GM12891 (cell line): ENCODE measurements around the gene SERINC2.

Experiments
- POLR2A ChIP-seq: IDR thresholded peaks from 2 replicates; pipeline ENCODE4 v1.6.1; 2011; ENCODE audit warnings: low read depth, low read length, control low read depth
- POLR2AphosphoS5 ChIP-seq: IDR thresholded peaks from 2 replicates; pipeline ENCODE4 v1.6.1; 2011; ENCODE audit warnings: low read depth, low read length, control low read depth
- SPI1 ChIP-seq: IDR thresholded peaks from 2 replicates; pipeline ENCODE4 v1.6.1; 2011; ENCODE audit warnings: low read depth, low read length, control low read depth

DNA sequence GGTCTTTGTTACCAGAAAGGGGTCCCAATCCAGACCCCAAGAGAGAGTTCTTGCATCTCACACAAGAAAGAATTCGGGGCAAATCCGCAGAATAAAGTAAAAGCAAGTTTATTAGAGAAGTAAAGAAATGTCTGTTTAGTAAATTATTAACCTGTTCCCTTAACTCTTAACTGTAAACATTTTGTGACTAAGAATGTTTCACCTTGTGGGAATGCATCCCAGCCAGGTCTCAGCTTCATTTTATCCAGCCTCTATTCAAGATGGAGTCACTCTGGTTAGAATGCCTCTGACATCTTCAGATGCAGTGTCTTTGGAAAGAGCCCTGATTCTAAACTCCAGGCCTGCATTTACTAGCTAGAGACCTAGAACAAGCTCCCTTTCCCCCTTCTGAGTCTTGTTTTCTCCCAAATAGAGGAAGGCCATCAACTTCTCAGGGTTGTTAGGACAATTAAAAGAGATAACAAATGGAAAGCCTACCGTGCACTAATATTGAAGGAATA is 35.6 kb upstream of the SERINC2 start:
- no peak for TF ChIP-seq POLR2A
- TF ChIP-seq SPI1, result no peak
- TF ChIP-seq POLR2AphosphoS5, result no peak
